Endothelial cell of umbilical vein (primary cell): Measurements from ENCODE around the gene TNIK. TPM values are rescaled to one million over a fixed set of nuclear protein-coding genes. Genes with fewer than 3 reads are reported as not detected.

ENCODE experiments used
- BruUV-seq: library from RNA; stranded (reverse); fragments of 400-500 nt; replicated peaks from 2 replicates; lab custom pipeline; 2021; lab: Mats Ljungman, UMichigan
- CTCF ChIA-PET: fragments of 300-600, 350-600 bp; sonication (Branson Sonifier 250); formaldehyde crosslinking; loops from one replicate; lab custom pipeline; 2021; ENCODE audit warnings: antibody characterized with exemption, inconsistent platforms; lab: Charles Lee
- POLR2A ChIA-PET: fragments of 300-600, 350-600 bp; sonication (Branson Sonifier 250); formaldehyde crosslinking; loops from one replicate; lab custom pipeline; 2021; ENCODE audit warnings: antibody characterized with exemption, inconsistent platforms; lab: Charles Lee
- DNase-seq: peaks from one replicate; pipeline ENCODE4 v3.0.0-alpha.2; 2011; ENCODE audit warnings: low read depth, low spot score
- FAIRE-seq: peaks from 2 replicates; lab custom pipeline; 2011; peaks lifted over from hg19 to GRCh38; lab: Jason Lieb, UNC
- H2AFZ ChIP-seq: 2 replicates; pipeline ENCODE4 v1.6.0; 2012; ENCODE audit warnings: low read depth, low read length, control low read depth, inconsistent platforms
- H3K27ac ChIP-seq: 2 replicates; pipeline ENCODE4 v1.5.1; 2011; ENCODE audit warnings: low read depth, mild to moderate bottlenecking, control low read depth, low read length, moderate library complexity; ENCODE audit not compliant: insufficient read depth
- H3K27me3 ChIP-seq, 2 experiments: 2 replicates each; pipeline versions ENCODE4 v1.6.0 to v1.6.1; 2011; ENCODE audit warnings: low read length in 2 of 2, mixed read lengths in 1 of 2; ENCODE audit not compliant: control insufficient read depth in 2 of 2, insufficient read depth in 2 of 2
- H3K36me3 ChIP-seq, 2 experiments: 2 replicates in 1 of 2; 3 replicates in 1 of 2; pipeline ENCODE4 v1.5.1; 2011; ENCODE audit warnings: low read length in 2 of 2, mild to moderate bottlenecking in 1 of 2, moderate library complexity in 1 of 2; ENCODE audit not compliant: control insufficient read depth in 2 of 2, insufficient read depth in 2 of 2; ENCODE audit errors: extremely low read depth in 1 of 2
- H3K4me1 ChIP-seq: 3 replicates; pipeline ENCODE4 v1.5.1; 2011; ENCODE audit warnings: mild to moderate bottlenecking, low read length; ENCODE audit not compliant: control insufficient read depth, insufficient read depth; ENCODE audit errors: extremely low read depth
- H3K4me2 ChIP-seq: 2 replicates; pipeline ENCODE4 v1.6.1; 2011; ENCODE audit warnings: low read length, control low read depth, mixed read lengths; ENCODE audit not compliant: insufficient read depth
- H3K4me3 ChIP-seq, 3 experiments: fragments of 200-600 bp in 1 of 3; sonication (generic), shearing (Covaris generic) in 1 of 3; replicated peaks in 1 of 3; 2 replicates each; pipeline ENCODE4 v1.5.1; 2011 to 2016; ENCODE audit warnings: control low read depth in 3 of 3, low read length in 3 of 3, mild to moderate bottlenecking in 2 of 3, inconsistent platforms in 1 of 3, low read depth in 1 of 3, moderate library complexity in 1 of 3; ENCODE audit not compliant: insufficient read depth in 1 of 3
- H3K79me2 ChIP-seq: 2 replicates; pipeline ENCODE4 v1.6.0; 2012; ENCODE audit warnings: low read length, inconsistent platforms; ENCODE audit not compliant: control insufficient read depth, insufficient read depth
- H3K9ac ChIP-seq: replicated peaks from 2 replicates; pipeline ENCODE3; 2011; ENCODE audit warnings: low read length, control low read depth; ENCODE audit not compliant: insufficient read depth; ENCODE audit errors: extremely low read depth
- H3K9me1 ChIP-seq: replicated peaks from 3 replicates; pipeline ENCODE4 v1.6.0; 2011; ENCODE audit warnings: mild to moderate bottlenecking, low read length; ENCODE audit not compliant: control insufficient read depth, insufficient read depth; ENCODE audit errors: extremely low read depth
- H3K9me3 ChIP-seq: replicated peaks from 2 replicates; pipeline ENCODE4 v1.5.1; 2012; ENCODE audit warnings: low read length, inconsistent platforms; ENCODE audit not compliant: control insufficient read depth, insufficient read depth
- H4K20me1 ChIP-seq: replicated peaks from 2 replicates; pipeline ENCODE3; 2011; ENCODE audit warnings: mild to moderate bottlenecking, low read length; ENCODE audit not compliant: control insufficient read depth, insufficient read depth; ENCODE audit errors: extremely low read depth
- CTCF ChIP-seq, 2 donors: IDR thresholded peaks; 1 replicate in 1 of 2; 2 replicates in 1 of 2; pipeline ENCODE4 v1.5.1; 2011; ENCODE audit warnings: low read length in 2 of 2, mild to moderate bottlenecking in 2 of 2, moderate library complexity in 2 of 2, control low read depth in 1 of 2, inconsistent platforms in 1 of 2, low read depth in 1 of 2; ENCODE audit not compliant: insufficient read depth in 1 of 2; ENCODE audit errors: extremely low read depth in 1 of 2
- EZH2 ChIP-seq: IDR thresholded peaks from 2 replicates; pipeline ENCODE4 v1.6.1; 2012; ENCODE audit warnings: borderline replicate concordance, low read depth, mild to moderate bottlenecking, moderate library complexity, low read length, inconsistent platforms; ENCODE audit not compliant: severe bottlenecking
- FOS ChIP-seq: IDR thresholded peaks from 2 replicates; pipeline ENCODE4 v1.6.1; 2011; ENCODE audit warnings: mild to moderate bottlenecking, low read length, moderate library complexity, borderline replicate concordance; ENCODE audit not compliant: insufficient read depth
- GATA2 ChIP-seq: IDR thresholded peaks from 2 replicates; pipeline ENCODE4 v1.7.0; 2011; ENCODE audit warnings: low read depth, mild to moderate bottlenecking, moderate library complexity, mixed read lengths, low read length; ENCODE audit not compliant: insufficient read length, insufficient read depth
- JUN ChIP-seq: IDR thresholded peaks from 2 replicates; pipeline ENCODE4 v1.6.1; 2011; ENCODE audit warnings: borderline replicate concordance, low read depth; ENCODE audit not compliant: insufficient read length, insufficient read depth
- MAX ChIP-seq: IDR thresholded peaks from 2 replicates; pipeline ENCODE4 v1.6.1; 2011; ENCODE audit not compliant: insufficient read depth, insufficient read length
- MYC ChIP-seq: IDR thresholded peaks from one replicate; pipeline ENCODE4 v1.6.1; 2011; ENCODE audit warnings: mild to moderate bottlenecking, low read depth, low read length
- POLR2A ChIP-seq: IDR thresholded peaks from 2 replicates; pipeline ENCODE4 v1.6.1; 2012; ENCODE audit warnings: low read depth, mild to moderate bottlenecking, control low read depth, low read length
- POLR2AphosphoS5 ChIP-seq: IDR thresholded peaks from 2 replicates; pipeline ENCODE4 v1.6.1; 2012; ENCODE audit warnings: low read depth, mild to moderate bottlenecking, control low read depth, low read length, moderate library complexity; ENCODE audit not compliant: insufficient read depth
- dilution Hi-C: fragments of 300-500 bp; cut with MboI; formaldehyde crosslinking; loops from one replicate; pipeline ENCODE4 v1.15.0; 2019; ENCODE audit warnings: low sequenced_read_pairs; ENCODE audit not compliant: extremely low pct_ligation_motif_present
- intact Hi-C: fragments of 100-400 bp; cut with micrococcal nuclease; formaldehyde crosslinking; loops from one replicate; pipeline ENCODE4 v1.10.0; 2022
- polyA plus RNA-seq, 4 experiments: library from polyadenylated mRNA; depleted of rRNA in 3 of 4; stranded (reverse) in 3 of 4; unstranded in 1 of 4; fragments of >200 nt; gene quantifications; 2 replicates each; pipeline versions ENCODE4 v1.2.1 to v1.2.3, GENCODE V29; 2011 to 2012; ENCODE audit warnings: missing spikeins in 1 of 4
- total RNA-seq: library from RNA; stranded (reverse); gene quantifications from 2 replicates; pipeline ENCODE4 v1.2.3, GENCODE V29; 2021

TNIK gene
- total and polyA plus RNA-seq, 2 donors (not counting 3 experiments of a cell fraction or from before 2014, with no cell fraction given) = 10.9 to 39.7 TPM

GRCh38 chr3:171342783-171343420 is 117.3 kb downstream of the TNIK start:
- H3K4me3 ChIP-seq = no peak overlapping the region
- dilution Hi-C loops (no loop called here), intact Hi-C loops (no loop called here)
- H3K27me3 ChIP-seq = no peaks in the 10 kb centered on the region
- DNase-seq (no peak), FAIRE-seq (no peak)
- ChIA-PET POLR2A (no interaction called here), CTCF (no interaction called here)
- no peaks in the 10 kb centered on the region for H3K9me3 ChIP-seq
- H3K36me3 ChIP-seq = no peaks in the 10 kb centered on the region
- peaks cover 3% of the 10 kb centered on the region for H3K79me2 ChIP-seq
- no peak overlapping the region for H2AFZ ChIP-seq
- no peaks in the 10 kb centered on the region for H4K20me1 ChIP-seq
- no peak for TF ChIP-seq POLR2AphosphoS5
- TF ChIP-seq FOS = no peak
- no peak for TF ChIP-seq EZH2
- TF ChIP-seq MAX = no peak
- no peak for TF ChIP-seq POLR2A
- no peak for TF ChIP-seq GATA2
- no peak for TF ChIP-seq JUN
- TF ChIP-seq CTCF (IDR thresholded peaks at IDR 0.05; ENCODE audit: extremely low read depth in 1 of 2, insufficient read depth in 1 of 2, low read depth in 1 of 2, low read length in 2 of 2) = no peak
- no peak for TF ChIP-seq MYC
- no TSS peak for BruUV-seq
- peaks cover 15% of the 10 kb centered on the region for H3K4me1 ChIP-seq
- no peak overlapping the region for H3K27ac ChIP-seq
- H3K9me1 ChIP-seq = no peaks in the 10 kb centered on the region
- no peak overlapping the region for H3K4me2 ChIP-seq
- no peak overlapping the region for H3K9ac ChIP-seq
